Stimulated activated CD4-positive, alpha-beta T cell treated with anti-CD3 and anti-CD28 coated beads, Interleukin-2, amount 100 ng/mL, for 24 hours (primary cell): ENCODE results near the gene DPP10.

Experiments used
- DNase-seq, 2 donors: peaks; one replicate each; pipeline ENCODE4 v3.0.0-alpha.2; 2020

The DPP10 gene

DNA sequence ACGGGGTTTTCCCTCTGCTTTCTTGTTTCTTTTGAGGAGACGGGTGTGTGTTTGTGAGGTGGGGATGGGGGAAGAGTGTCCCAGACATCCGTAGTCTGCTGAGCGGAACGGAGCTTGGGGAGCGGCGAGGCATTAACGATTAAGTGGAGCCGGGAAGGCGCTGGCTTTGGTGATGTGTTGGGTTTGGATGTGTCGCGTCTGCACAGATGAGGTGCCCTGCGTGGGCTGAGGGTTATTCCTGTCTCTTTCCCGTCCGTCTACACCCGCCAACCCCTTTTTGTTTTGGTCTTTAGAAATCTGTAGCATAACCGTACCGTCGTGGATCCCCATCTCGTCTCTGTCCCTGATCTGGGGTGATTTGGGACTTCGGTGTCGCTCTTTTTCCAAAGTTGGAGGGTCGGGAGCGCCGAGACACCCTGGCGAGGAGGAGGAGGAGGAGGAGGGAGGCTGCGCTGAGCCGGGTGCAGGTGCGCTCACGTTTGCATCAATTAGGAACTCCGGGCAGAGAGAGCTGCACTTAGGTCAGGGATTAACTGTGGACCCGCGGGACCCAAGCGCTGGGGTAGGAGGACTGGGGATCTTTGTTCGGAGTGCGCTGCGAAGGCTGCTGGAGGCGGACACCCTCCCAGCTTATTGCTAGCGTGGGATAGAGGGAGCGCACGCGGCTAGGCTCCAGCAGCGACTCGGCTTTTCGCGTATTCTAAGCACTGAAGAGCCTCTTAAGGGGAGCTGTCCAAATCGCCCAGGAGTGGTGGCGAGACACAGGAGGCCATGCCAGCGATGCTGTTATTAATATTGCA lies 720.3 kb downstream of the DPP10 start:
- no peak for DNase-seq

DNA sequence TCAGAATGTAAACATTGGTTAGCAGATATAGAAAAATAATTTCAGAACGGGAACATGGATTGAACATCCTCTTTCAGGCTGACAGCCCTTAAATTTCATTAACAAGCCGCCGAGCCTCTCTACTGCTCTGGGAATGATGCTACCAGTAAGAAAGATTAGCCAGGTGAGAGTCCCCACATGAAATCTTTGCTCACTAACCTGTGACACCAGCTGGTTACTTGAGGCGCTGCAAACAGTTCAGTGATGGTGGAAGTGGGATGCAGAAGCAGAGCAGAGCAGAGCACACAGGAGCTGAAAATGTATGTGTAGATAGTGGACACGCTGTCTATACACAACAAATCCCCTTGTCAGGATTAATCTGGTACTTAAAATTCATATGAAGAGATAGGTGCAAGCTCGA lies 721.1 kb downstream of the DPP10 start:
- DNase-seq, result no peak

DNA sequence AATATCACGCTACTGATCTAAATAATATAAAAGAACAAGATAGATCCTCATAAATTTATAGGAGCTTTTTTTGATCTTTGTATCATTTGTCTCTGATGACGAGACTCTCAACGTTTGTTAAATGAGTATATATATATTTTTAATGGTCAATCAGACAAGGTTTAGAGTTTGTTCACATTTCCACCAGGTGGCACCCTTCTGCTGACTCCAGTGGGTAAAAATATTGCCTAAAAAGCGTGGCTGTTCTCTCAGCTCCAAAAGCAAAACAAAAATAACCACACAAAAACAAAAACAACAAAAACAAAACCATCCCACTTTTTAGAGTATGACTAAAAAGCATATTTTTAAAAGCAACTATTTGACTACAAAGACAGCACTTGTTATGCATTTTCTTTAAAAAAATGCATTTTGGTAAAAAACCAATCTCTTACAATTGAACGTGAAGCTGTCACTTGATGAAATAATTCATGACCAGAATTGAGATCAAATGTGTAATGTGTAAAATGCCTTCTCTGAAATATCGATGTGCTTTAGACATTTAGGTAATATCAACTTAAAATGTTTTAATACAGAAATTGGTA lies 723.2 kb downstream of the DPP10 start:
- DNase-seq, result no peak

DNA sequence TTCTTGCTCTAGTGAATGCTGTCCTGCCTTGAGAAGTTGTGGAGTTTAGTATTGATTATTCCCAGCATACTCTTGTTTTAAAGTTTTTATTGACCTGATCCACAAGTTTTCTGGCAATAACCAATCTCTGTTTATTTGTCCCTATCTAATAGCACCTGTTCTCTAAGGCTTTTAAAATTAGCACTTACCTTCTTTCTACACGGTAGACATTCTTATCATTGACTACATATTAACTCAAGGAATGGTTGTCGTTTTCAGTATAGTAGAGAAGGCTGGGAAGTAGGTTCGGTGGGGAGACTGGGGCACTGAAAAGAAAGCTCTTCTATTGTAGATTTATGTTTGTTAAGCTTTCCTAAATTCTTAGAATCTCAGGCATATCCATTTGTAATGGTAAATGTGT lies 726.0 kb downstream of the DPP10 start:
- no peak for DNase-seq

DNA sequence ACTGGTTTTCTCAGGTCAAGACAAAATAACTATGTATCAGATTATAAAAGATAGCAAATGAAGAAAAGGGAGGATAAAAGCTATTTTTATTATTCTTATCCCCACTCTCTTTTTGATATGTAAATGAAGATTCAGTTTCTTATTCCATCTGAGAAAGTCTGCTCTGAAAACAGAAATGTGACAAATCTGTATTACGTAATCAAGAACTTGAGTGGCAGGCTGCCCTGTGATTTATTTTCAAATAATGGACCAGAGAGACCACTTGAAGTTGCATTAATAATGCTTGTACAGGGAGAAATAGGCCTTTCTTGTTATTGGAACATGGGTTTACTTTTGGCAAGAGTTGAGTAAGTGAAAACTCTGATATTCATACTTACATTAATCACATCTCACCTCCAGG lies 727.4 kb downstream of the DPP10 start:
- DNase-seq, result no peak

DNA sequence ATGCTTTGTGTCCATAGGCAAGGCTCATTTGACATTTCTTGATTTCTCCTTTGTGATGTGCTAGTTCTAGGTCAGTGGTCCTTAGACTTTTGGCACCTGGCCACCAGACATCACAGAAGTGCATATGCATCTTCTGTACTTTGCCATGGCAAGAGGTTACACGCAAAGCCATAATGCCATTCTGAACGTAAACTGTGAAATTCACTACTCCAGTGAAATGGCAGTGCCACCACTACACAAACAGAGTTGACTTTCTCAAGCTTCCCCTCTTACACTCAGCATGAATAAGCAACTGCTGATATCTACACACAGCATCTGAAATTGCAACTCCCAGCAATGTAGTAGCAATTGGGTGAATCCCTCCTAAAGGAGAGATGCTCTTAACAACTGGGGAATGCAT lies 729.3 kb downstream of the DPP10 start:
- DNase-seq, result no peak

DNA sequence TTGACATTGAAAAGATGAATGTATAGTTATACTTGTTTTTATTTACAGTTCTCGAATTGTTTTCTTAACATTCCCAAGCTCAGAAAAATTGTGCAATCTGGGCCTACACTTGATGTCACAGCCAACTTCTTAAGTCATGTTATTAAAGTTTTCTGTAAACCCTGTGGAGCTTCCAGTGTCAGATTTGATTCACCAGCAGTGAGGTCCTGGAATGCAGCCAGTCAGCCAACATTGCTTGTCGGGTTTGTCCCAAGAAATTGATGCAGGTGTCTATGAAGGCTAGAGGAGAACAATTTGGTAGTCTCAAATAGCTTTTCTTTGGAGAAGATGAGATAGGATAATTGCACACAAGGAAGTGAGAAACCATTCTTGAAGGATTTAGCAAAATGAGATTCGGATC lies 732.2 kb downstream of the DPP10 start:
- DNase-seq, result no peak

DNA sequence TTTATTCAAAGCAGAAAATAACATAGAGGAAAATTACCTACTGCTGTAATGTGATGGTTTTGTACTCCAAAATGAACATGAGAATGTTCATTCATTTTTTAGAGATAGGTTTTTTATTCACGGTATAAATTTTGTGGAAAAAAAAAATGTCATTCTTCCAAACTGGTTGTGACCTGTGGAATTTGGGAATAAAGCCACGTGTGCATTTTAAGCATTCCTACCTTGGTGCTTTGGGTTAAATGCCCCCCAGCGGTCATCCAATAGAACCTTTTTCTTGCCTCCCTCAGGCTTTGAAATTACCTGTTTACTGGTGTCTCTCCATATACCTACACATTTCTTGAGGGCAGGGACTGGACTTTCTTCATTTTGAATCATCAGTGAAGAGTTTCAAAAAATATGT lies 740.7 kb downstream of the DPP10 start:
- DNase-seq, result no peak

DNA sequence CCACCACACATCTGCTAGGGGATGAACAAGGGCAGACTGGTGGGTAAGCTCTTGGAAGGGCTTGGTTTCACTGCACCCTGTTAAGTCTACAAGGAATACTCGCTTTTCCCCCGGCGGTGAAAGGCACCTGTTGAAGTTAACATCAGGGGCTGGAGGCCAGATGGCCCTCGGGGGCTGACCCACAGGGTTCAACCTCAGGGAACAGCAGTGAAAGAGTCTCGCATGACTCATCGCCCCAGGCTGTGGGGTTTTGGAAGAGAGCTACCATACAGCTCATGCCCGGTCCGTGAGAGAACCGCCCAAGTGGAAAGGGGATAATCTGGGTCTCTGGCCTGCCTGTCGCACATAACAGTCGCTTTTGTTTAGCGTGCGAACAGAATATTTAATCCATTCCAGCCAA lies 748.0 kb downstream of the DPP10 start:
- DNase-seq, result no peak

DNA sequence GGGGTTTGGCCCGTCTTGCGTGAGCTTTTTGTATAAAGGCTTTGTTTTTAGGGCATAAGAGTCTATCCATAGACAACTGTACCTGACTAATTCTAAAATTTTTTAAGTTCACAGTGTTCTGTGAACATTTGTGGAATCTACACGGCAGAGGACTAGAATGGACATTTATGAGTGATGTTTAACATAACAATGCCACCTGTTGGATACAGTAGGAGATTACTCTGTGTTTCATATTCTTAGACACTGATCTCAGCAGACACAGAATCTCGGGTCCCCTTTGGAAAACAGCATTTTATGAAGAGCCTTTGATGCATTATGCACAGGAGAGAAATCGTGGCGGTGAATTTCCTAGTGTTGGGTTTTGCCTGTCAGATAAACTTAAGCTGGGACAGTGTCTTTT lies 752.2 kb downstream of the DPP10 start:
- no peak for DNase-seq

DNA sequence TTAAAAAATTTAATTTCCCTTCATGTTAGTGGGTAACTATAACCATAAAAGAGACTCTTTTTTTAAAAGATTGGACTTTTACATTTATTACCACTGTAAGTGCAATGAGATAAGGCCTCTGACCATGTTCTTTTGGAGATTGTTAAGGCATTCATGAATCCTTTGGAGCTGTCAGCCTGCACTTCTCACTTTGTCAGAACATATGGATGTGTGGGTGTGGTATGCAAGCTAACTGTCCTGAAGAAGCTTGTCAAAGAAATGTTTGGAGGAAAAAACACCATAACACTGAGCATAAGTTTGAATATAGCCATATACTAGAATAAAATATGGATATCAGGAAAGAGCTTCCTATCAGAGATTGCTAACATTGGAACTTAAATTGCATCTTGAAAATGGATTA lies 754.1 kb downstream of the DPP10 start:
- no peak for DNase-seq

DNA sequence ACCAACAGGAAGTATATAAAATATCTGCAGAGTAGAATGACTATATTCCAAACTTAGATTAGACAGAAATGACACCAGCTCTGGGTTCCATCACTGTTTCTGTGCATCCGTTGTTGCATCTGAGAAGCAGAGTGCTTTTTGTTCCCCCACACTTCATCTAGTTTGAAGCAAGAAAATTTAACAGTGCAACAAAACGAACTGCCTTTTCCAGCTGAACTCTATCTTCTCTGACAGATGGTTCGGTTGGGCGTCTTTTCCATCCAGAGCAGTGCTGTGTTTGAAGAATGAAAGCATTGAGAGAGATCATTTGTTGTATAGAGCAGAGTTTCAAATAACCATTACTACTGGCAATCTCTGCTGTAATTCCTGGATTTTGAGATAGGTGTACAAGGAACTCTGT lies 757.5 kb downstream of the DPP10 start:
- no peak for DNase-seq

DNA sequence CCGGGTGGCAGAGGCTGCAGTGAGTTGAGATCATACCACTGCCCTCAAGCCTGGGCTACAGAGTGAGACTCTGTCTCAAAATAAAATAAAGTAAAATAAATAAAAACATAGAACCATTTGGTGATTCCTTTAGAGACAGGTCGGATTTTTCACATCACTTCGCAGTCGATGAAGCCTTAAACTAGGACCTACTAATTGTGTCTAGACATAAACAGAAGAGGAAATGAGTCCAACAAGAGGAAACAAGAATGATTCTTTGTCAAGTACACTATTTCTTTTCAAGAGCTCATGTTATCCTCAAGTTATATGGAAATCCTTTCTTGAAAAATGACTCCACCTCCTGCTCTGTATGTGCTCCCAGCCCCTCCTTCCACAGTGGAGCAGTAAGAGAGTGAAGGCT lies 758.9 kb downstream of the DPP10 start:
- DNase-seq, result no peak

DNA sequence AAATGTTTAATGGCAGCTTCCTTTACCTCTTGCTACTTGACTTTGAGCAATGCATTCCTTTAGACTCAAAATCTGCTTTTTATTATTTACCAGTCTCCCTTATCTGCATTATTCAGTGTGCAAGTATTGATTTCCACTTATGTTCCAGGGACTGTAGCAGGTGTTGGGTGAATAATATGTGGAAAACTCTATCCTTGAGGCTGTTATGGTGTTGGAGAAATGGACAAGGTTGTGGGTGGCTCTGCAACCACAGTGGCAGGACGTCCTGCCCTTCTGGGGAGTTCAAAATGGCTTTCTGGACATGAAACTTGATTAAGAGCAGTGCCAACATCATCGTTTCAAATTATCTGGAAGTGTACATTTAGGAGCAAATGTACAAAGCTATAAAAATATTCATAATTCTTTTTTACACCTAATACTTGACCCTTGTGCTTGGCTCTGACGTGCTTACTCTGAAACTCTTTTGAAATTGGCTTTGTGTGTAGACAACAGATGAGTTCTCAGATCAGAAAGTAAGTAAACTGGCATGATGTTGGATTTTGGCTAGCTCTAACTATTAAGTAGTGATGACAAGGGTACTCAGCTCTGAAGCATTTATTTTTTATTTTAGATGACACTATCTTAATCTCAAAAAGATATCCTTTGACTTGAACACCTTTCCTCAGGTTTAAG lies 766.2 kb downstream of the DPP10 start:
- DNase-seq, result no peak

DNA sequence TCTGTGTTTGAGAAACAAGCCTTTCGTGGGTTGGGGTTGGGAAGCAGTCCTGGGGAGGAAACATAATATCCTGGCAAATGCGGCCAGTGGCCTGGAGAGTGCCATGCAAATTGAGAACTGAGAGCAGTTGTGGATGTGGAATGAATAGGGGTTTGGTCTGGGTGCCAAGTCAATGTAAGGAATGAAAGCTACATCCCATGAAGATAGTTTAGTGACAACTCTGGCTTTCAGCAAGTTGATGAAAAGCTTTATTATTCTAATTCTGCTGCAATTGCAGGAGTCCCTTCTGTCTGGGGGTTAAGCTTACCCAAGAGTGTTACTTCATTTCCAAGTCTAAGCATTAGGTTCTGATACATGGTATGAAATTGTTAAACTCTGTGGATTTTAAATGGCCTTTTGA lies 771.6 kb downstream of the DPP10 start:
- no peak for DNase-seq

DNA sequence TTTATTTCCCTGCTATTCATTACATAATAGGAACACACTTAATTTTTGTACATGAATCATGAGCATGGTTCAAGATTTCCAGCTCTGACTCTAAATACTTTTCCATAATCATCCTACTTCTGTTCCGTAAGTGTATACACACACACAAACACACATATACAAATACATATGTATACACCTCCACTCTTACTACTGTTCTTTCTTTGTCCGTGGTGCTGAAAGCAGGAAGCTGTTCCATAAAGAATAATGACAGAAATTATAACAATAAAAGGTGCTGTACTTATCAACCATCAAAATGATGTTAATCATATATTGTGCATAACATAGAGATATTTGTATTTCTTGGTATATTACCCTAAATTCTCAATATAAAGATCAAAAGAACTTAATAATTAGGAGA lies 776.9 kb downstream of the DPP10 start:
- no peak for DNase-seq

DNA sequence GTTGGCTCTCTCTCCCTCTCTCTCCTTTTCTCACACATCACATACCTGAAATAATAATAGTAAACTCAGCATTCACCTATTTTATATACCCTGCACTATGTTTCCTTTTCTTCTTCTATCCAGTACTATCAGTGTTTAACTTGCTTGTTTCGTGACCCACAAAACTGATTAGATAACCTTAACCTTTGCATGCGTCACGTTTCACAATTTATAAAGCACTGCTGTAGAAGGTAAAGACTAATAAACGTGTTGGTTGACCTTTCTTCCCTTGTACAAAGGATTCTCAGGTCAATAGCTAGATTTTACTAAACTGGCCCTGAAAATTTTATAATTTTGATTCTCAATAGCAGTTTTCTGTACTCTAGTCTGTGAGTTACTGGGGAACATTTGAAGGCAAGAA lies 791.7 kb downstream of the DPP10 start:
- no peak for DNase-seq

DNA sequence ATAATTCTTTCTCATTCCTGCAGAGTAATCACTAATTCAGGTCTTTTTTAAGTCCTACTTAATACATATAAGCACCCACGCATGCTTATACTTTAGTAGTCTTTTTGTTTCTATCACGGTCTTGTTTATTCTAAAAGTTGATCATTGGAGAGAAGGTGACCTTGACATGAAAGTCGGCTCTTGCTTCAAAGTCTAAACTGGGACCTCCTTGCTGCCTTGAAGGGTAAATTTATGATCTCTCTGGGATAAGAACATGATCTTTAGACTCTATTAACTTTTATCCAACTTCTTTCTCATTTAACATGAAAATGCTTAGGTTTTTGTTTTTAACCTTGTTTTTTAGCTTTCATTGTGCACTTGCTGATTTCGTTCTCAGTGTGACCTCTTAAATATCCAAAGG lies 792.3 kb downstream of the DPP10 start:
- DNase-seq, result no peak

DNA sequence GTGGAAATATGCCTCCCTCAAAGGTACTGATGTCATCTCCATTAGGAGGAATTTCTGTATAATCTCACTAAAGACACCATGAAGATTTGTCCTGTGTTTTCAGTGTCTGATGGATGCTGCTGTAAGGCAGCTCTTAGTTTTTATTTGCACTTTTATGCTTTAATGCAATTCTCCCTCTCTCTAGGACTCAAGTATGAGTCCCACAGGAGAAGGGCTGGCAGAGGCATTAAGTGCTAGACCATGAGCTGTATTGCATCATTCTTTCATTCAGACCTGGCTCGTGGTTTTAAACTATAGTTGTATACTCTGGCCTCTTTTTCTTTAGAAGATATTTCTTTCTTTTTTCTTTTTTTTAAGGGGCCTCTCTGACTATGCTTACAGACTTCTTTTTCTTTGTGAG lies 805.6 kb downstream of the DPP10 start:
- DNase-seq, result no peak

DNA sequence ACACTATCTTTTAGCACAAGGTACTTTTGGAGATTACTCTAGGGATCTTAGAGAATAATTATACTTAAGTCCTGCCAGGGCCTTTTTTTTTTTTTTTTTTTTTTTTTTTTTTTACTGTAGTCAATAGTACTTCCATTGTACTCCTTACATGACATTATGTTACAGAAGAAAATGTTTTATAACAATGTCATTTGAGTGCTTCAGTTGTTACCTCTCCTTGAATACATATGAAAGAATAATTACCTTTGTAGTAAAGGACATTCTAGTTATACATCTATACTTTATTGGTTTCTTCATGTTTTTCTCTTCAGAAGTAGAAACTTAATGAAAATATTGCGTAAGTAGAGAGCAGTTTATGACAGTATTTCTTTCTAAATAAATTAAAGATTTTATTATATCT lies 834.9 kb downstream of the DPP10 start:
- no peak for DNase-seq

DNA sequence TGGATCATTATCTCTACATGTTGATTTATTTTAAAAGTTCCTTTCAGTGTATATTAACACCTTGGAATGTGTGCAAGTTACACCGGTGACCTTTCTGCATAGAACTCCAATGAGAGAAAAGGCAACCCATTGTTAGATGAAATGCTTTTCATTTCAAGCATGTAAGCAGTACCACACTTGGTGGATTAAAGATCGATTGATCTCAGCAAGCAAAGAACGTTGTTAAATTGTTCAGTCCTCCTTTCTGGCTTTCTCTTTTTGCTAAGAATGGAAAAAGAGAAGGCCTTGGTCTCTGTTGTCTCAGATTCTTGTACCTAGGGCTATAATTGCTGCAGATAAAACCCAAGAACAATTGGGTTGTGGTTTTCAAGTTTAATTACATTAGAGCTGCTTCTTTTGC lies 843.0 kb downstream of the DPP10 start:
- DNase-seq, result no peak

DNA sequence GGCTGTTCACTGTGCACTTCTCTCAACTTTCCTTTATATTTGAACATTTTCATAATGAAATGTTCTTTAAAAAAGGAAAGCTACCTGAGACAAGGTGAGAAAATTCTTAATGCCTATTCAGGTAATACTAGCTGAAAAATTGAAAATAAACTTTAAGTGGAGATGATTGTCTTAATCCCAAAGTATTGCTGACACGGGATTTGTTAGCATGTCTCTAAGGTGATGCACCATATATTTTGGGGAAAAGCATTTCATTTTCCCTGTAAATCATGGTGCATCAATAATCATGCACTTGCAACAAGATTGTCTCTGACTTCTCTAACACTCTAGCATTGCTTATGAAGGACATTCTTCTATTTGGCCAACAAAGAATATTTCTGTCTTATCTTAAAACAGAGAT lies 848.0 kb downstream of the DPP10 start:
- DNase-seq, result no peak

DNA sequence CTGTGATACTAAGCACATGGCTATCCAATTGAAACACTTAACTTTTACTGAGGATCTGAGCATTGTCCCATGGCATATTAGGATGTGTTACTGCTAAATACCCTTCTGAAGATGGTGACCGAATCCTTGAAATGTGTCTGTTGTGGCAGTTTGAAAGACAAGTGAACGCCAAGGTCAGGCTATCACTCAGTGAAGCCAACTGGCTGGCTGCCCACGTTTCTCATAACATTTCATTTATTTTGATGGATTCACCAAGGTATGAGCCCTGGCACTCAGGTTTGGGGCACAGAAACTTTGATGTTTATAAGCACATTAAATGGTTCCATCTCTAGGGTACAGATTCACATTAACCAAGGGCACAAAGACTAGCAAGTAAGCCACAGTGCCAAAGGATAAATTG lies 850.3 kb downstream of the DPP10 start:
- DNase-seq, result no peak

DNA sequence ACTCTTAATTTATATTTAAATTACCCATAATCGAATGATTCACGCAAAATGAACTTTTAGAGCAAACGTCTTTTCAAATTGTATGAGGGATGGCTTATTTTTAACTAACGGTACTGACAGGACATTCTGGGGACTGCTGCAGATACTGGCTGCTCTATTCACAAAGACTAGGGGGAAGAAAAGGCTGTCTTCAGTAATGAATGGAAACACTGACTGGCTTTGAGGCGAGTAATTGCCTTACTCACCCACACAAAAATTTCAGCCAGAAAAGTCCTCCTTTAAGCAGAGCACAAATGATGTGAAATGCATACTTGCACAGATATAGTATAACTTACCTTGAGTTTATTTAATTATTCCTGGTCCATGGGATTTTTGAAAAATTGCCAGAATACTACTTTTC lies 852.6 kb downstream of the DPP10 start:
- DNase-seq, result no peak

DNA sequence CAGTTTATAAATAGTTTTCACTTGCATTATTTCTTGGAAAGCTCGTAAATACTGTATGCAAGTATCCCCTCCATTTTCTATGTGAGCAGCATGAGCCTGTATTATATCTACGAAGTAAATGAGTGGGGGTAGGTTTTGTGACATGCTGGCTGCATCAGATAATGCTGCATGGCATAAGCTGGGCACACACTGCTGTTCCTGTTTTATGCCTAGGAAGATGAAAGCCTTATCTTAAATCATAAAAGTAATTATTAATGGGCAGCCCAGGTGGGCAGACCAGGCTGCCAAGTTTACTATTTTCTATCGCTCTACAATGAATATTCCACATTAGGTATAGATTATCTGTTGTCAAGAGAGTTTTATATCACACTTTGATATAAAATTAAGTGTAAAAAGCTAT lies 854.6 kb downstream of the DPP10 start:
- DNase-seq, result no peak
